Endothelial cell of umbilical vein (primary cell): ENCODE results near the gene NF2.

Source experiments
- EZH2 ChIP-seq: IDR thresholded peaks from 2 replicates; pipeline ENCODE4 v1.6.1; 2012; ENCODE audit warnings: borderline replicate concordance, low read depth, mild to moderate bottlenecking, moderate library complexity, low read length, inconsistent platforms; ENCODE audit not compliant: severe bottlenecking
- GATA2 ChIP-seq: IDR thresholded peaks from 2 replicates; pipeline ENCODE4 v1.7.0; 2011; ENCODE audit warnings: low read depth, mild to moderate bottlenecking, moderate library complexity, mixed read lengths, low read length; ENCODE audit not compliant: insufficient read length, insufficient read depth
- JUN ChIP-seq: IDR thresholded peaks from 2 replicates; pipeline ENCODE4 v1.6.1; 2011; ENCODE audit warnings: borderline replicate concordance, low read depth; ENCODE audit not compliant: insufficient read length, insufficient read depth
- MYC ChIP-seq: IDR thresholded peaks from one replicate; pipeline ENCODE4 v1.6.1; 2011; ENCODE audit warnings: mild to moderate bottlenecking, low read depth, low read length
- POLR2A ChIP-seq: IDR thresholded peaks from 2 replicates; pipeline ENCODE4 v1.6.1; 2012; ENCODE audit warnings: low read depth, mild to moderate bottlenecking, control low read depth, low read length
- POLR2AphosphoS5 ChIP-seq: IDR thresholded peaks from 2 replicates; pipeline ENCODE4 v1.6.1; 2012; ENCODE audit warnings: low read depth, mild to moderate bottlenecking, control low read depth, low read length, moderate library complexity; ENCODE audit not compliant: insufficient read depth
- TF ChIP-seq, protein P1 (sequence below), 2 donors: IDR thresholded peaks; 1 replicate in 1 of 2; 2 replicates in 1 of 2; pipeline ENCODE4 v1.5.1; 2011; ENCODE audit warnings: low read length in 2 of 2, mild to moderate bottlenecking in 2 of 2, moderate library complexity in 2 of 2, control low read depth in 1 of 2, inconsistent platforms in 1 of 2, low read depth in 1 of 2; ENCODE audit not compliant: insufficient read depth in 1 of 2; ENCODE audit errors: extremely low read depth in 1 of 2
- TF ChIP-seq, protein P2 (sequence below): IDR thresholded peaks from 2 replicates; pipeline ENCODE4 v1.6.1; 2011; ENCODE audit not compliant: insufficient read depth, insufficient read length

DNA sequence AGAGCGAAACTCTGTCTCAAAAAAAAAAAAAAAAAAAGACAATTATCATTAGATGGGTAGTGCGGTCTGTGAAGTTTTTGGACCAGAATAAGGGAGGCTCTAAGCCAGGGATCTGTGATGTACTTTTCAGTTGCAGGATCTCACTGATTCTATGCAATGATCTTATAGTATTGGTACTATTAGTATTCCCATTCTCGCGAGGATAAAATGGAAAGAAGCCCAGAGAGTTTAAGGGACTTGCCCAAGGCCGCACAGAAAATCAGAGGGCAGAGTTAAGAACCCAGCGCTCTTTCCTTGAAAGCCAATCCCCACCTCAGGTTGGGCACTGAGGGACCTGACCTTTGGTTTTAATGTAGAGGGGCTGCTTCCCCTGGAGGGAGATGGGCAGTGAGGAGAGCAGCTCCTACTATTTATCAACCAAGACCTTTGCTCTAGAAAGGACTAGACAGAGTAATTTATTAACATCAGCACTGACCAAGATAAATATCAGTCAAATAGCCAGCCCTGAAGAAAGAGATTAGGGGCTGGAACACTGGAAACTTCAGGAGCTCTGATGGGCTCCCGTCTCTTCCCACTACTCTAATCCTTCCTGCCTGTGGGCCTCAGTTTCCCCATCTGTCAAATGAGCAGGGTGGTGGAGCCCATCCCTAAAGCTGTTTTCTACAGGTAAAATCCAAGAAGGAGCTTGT is 28.5 kb upstream of the NF2 start:
- TF ChIP-seq POLR2A (no peak), POLR2AphosphoS5 (no peak), EZH2 (no peak), JUN (no peak), MYC (no peak), GATA2 (no peak)
- TF ChIP-seq, protein P1, sequence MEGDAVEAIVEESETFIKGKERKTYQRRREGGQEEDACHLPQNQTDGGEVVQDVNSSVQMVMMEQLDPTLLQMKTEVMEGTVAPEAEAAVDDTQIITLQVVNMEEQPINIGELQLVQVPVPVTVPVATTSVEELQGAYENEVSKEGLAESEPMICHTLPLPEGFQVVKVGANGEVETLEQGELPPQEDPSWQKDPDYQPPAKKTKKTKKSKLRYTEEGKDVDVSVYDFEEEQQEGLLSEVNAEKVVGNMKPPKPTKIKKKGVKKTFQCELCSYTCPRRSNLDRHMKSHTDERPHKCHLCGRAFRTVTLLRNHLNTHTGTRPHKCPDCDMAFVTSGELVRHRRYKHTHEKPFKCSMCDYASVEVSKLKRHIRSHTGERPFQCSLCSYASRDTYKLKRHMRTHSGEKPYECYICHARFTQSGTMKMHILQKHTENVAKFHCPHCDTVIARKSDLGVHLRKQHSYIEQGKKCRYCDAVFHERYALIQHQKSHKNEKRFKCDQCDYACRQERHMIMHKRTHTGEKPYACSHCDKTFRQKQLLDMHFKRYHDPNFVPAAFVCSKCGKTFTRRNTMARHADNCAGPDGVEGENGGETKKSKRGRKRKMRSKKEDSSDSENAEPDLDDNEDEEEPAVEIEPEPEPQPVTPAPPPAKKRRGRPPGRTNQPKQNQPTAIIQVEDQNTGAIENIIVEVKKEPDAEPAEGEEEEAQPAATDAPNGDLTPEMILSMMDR (IDR thresholded peaks at IDR 0.05; ENCODE audit: extremely low read depth in 1 of 2, insufficient read depth in 1 of 2, low read depth in 1 of 2, low read length in 2 of 2): no peak
- TF ChIP-seq, protein P2, sequence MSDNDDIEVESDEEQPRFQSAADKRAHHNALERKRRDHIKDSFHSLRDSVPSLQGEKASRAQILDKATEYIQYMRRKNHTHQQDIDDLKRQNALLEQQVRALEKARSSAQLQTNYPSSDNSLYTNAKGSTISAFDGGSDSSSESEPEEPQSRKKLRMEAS: no peak
